Middle frontal gyrus (tissue), 1 donor: ENCODE measurements around the gene RASA2.
"Not testable (repeated sequence)": the region's sequence is repeated elsewhere in the genome, so short reads cannot be mapped to it uniquely, and the experiment has no call there.

Experiments
- DNase-seq: peaks from one replicate; pipeline ENCODE4 v3.0.0-alpha.2; 2015; ENCODE audit warnings: low spot score; ENCODE audit errors: extremely low spot score

Gene RASA2

GRCh38 chr3:141532609-141533008, 45.8 kb downstream of the RASA2 start:
- DNase-seq, result no peak

DNA sequence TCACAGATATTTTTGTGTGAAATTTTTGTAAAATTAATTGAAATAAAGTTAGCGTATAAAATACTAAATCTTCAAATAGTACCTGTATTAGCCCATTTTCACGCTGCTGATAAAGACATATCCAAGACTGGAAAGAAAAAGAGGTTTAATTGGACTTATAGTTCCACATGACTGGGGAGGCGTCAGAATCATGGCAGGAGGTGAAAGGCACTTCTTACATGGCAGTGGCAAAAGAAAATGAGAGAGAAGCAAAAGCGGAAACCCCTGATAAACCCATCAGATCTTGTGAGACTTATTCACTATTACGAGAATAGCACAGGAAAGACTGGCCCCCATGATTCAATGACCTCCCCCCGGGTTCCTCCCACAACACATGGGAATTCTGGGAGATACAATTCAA, 49.2 kb downstream of the RASA2 start:
- not testable (repeated sequence) for DNase-seq

- DNase-seq, result no peak
Measured at GRCh38 chr3:141537856-141538255, 51.0 kb downstream of the RASA2 start.

- DNase-seq, result no peak
Measured at GRCh38 chr3:141538568-141539240, 51.9 kb downstream of the RASA2 start.

DNA sequence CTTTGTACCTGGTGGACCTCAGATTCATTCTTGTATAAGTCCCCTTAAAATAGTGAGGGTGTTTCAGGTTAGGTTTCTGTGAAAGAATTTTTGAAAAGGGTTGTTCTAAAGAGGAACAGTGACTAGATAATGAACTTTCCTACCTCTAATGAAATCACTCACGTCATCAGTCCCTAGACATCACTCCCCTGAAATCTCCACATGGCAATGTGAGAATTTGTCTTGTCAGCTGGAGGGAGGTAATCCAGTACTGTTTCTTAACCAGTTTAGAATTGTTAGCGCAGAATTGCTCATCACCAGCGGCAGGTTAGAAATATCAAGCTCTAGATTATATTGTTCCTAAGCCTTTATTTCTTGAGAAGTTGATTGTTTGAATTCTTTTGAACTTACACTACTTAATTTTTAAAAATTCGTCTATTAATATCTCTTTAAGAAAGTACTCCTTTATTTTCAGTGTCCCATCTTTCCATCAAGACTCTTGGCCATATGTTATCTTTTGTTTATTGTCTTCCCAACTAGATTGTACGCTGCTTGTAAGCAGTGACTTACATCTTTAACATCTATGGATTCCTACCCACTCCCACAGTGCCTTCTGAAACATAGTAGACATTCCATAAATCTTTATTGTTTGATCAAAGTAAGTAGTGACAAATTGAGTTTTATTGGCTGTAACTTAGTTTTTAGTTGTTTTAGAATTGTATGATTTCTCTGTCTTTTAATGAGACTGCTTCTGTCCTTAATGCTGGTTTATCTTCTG, 52.8 kb downstream of the RASA2 start:
- DNase-seq, result no peak

- DNase-seq, result no peak
Measured at GRCh38 chr3:141540531-141540930, 53.7 kb downstream of the RASA2 start.

- no peak for DNase-seq
Measured at GRCh38 chr3:141542202-141542969, 55.6 kb downstream of the RASA2 start.

DNA sequence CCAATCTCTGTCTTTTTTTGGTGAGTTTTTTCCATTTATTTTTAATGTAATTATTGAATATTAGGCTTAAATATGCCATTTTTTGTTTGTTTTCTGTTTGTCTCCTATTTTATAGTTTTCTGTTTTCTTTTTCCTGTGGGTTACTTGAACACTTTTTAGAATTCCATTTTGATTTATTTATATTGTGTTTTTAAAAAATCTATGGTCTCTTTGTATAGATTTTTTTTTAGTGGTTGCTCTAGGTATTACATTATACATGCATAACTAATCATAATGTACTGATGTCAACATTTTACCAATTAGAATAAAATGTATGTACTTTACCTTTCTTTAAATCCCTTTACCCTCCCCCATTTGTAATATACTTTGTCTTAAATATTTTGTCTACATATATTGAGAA, 56.2 kb downstream of the RASA2 start:
- no peak for DNase-seq

DNA sequence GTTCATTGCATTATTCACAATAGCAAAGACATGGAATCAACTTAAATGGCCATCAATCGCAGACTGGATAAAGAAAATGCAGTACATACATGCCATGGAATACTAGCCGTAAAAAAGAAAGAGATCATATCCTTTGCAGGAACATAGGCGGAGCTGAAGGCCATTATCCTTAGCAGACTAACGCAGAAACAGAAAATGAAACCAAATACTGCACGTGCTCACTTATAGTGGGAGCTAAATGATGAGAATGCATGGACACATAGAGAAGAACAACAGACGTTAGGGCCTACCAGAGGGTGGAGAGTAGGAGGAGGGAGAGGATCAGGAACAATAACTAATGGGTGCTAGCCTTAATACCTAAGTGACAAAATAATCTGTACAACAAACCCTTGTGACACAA, 57.9 kb downstream of the RASA2 start:
- DNase-seq, result no peak

DNA sequence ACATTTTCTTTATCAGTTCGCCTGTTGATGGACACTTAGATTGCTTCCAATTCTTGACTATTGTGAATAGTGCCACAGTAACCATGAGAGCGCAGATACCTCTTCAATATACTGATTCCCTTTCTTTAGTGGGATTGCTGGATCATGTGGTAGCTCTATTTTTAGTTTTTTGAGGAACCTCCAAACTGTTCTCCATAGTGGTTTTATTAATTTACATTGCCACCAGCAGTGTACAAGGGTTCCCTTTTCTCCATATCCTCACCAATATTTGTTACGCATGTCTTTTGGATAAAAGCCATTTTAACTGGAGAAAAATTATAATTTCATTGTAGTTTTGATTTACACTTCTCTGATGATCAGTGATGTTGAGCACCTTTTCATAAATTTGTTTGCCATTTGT, 59.3 kb downstream of the RASA2 start:
- DNase-seq, result no peak

GRCh38 chr3:141546586-141546985, 59.8 kb downstream of the RASA2 start:
- DNase-seq, result no peak

DNA sequence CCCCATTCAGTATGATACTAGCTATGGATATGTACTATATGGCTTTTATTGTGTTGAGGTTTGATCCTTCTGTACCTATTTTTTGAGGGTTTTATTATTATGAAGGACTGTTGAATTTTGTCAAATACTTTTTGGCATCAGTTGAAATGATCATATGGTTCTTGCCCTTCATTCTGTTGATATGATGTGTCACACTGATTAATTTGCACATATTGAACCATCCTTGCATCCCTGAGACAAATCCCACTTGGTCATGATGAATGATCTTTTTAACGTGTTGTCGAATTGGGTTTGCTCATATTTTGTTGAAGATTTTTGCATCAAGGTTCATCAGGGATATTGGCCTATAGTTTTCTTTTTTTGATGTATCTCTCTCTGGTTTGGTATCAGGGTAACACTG, 61.0 kb downstream of the RASA2 start:
- DNase-seq, result no peak

- DNase-seq, result no peak
Measured at GRCh38 chr3:141550926-141551665, 64.3 kb downstream of the RASA2 start.

DNA sequence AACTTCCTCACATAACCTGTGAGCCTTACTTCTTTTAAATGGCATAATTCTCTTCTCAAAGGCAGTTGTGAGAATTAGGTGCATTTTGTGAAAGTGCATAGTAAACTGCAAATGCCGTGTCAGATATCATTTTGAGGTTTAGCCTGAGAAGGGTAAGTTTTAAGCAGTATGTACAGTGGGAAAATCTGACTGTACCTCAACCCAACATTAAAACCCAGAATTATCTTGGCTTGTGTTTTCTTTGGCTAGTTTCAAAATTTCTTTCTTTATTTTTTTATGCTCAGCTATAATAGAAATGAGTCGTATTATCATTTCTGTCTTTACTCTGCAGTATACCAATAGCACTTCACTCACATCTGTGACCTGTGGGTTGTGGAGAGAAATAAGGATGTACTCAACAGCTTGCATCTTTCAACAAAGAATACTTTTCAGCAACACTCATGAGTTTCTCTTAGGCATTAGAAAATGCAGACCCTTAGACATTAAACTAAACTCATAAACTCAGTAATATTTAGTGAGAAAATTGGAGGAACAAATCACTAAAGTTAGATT, 65.7 kb downstream of the RASA2 start:
- DNase-seq, result no peak

DNA sequence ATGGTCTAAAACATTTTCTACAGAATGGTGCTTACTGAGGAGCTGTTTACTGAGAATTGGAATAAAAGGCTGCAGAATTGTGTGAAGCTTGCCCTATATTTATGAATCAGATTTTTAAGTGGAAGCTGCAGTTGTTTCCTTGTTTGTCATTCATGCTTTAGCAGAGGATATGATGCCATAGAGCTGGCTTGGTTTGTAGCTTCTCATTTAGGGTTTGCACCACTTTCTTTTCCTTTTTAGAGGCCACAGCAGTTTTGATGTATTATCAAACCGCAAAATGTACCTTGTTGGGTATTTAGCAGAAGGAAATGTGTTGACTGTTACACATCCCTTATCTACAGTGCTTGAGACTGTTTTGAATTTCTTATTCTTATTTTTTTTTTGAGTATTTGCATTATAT, 66.2 kb downstream of the RASA2 start:
- DNase-seq, result no peak

GRCh38 chr3:141556034-141556433, 69.2 kb downstream of the RASA2 start:
- DNase-seq, result no peak

DNA sequence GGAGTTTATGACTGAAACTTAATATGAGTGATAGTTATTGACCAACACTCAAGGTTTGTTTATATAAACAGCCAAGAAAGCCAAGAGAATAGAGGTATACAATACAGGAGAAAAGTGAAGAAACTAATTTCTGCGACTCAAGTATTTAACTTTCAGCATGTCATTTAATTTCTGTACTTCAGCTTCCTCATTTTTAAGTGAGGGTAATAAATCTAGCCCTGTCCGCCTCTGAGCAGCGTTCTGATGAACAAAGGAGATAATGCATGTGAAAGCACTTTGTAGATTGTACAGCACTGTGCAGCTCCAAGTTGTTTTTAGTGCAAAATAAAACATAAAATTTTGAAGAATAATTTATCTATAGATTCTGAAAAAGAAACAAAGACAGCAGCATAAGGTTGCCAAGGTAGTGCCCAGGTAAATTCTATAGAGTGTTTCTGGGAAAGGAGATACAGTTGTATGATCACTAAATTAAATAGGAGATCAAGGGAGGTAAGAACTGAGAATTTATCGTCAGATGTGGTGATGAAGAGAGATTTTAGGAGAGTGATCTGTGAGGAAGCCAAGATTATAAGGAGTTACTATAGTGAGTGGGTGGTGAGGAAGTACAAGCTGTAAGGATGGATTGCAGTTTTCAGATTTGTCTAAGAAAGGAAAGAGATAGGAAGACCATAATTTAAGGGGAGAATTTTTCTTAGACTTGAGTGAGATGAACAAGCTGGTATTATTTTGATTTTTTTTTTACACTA, 71.3 kb downstream of the RASA2 start:
- DNase-seq, result no peak

DNA sequence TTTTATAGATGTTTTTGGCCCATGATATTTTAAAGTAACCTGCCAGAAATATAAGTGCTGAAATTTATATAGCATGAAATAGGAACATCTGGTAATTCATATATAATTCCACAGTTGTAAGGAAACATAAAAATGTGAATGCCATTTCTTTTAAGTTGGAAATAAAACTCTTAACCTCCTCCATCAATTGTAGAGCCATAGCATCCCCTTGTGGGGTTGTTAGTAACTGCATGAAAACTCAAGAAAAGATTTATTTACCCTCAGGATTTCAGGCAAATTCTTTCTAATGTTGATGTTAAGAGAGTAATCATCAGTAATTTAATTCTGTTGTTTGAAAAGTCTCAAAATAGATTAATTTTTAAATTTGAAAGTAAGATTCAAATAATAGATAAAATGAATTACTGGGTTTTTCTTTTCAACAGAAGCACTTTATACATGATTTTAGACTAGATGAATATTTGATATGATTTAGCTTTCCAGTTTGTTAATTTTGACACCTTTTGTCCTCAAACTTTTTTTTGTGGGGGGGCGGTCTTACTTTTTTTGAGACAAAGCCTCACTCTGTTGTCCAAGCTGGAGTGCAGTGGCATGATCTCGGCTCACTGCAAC, 74.7 kb downstream of the RASA2 start:
- peak; percentile 61 for DNase-seq

DNA sequence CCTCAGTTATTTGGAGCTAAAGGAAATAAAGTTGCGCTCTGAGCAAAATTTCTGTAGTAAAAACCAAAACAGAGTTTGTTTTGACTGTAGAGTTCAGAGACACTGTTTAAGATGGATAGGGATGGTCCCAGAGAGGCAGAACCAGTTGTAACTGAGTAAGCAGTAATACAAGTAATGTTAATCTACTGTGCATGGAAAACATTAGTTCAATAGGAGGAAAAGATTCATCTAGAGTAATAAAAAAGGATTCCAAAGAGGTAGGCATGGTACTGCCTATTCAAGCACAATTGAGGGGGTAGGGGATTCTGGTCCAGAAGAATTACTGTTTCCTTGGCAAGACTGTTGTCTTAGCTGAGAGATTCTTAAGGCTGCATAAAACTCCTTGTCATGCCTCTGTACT, 77.4 kb downstream of the RASA2 start:
- no peak for DNase-seq

DNA sequence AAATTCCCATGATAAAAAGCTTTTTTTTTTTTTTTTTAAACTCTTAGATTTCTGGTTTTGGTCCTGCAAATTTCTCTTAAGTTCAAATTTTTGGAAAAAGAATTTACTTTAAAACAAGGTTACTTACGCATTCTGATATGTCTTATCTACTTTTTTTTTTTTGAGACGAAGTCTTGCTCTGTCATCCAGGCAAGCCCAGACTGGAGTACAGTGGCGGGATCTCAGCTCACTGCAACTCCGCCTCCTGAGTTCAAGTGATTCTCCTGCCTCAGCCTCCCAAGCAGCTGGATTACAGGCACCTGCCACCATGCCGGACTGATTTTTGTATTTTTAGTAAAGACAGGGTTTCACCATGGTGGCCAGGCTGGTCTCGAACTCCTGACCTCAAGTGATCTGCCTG, 83.2 kb downstream of the RASA2 start:
- DNase-seq, result no peak
